T-cell (primary cell): ENCODE data around the gene LYST. TPM values are rescaled to one million over a fixed set of nuclear protein-coding genes. Genes with fewer than 3 reads are reported as not detected.

Experiments
- ATAC-seq, 4 experiments: fragments of 200-7000 bp in 3 of 4; fragments of 150-1000 bp in 1 of 4; cut with Tn5 transposase; replicated peaks in 1 of 4; 1 replicate in 3 of 4; 2 replicates in 1 of 4; pipeline ENCODE4 v1.10.0; 2021; ENCODE audit warnings: moderate library complexity in 3 of 4, mild to moderate bottlenecking in 2 of 4, moderate number of reproducible peaks in 1 of 4
- CTCF ChIA-PET, 2 donors: fragments of 300-600 bp; sonication (Branson Sonifier 250); formaldehyde crosslinking; loops; one replicate each; lab custom pipeline; 2022; ENCODE audit warnings: antibody characterized with exemption in 2 of 2; lab: Charles Lee
- POLR2A ChIA-PET, 2 donors: fragments of 300-600 bp; sonication (Branson Sonifier 250); formaldehyde crosslinking; loops; one replicate each; lab custom pipeline; 2022; ENCODE audit warnings: antibody characterized with exemption in 2 of 2; lab: Charles Lee
- DNase-seq, 35 experiments: peaks; one replicate each; pipeline versions ENCODE4 v3.0.0 to v3.0.0-alpha.2; 2013 to 2023
- H3K27ac ChIP-seq: one replicate; pipeline ENCODE4 v1.5.1; 2013; ENCODE audit warnings: low read length
- H3K27me3 ChIP-seq, 2 experiments: replicated peaks in 1 of 2; 1 replicate in 1 of 2; 2 replicates in 1 of 2; pipeline versions ENCODE4 v1.6.1 to v1.7.0; 2013; ENCODE audit warnings: low read length in 1 of 2, mixed read lengths in 1 of 2; ENCODE audit not compliant: control insufficient read depth in 2 of 2, insufficient read depth in 2 of 2; ENCODE audit errors: extremely low read depth in 1 of 2
- H3K36me3 ChIP-seq, 2 donors: 1 replicate in 1 of 2; 2 replicates in 1 of 2; pipeline versions ENCODE4 v1.6.1 to v1.7.0; 2013; ENCODE audit warnings: low read length in 1 of 2; ENCODE audit not compliant: control insufficient read depth in 2 of 2, insufficient read depth in 1 of 2; ENCODE audit errors: extremely low read depth in 1 of 2
- H3K4me1 ChIP-seq, 2 experiments: 1 replicate in 1 of 2; 2 replicates in 1 of 2; pipeline versions ENCODE4 v1.6.1 to v1.7.0; 2013; ENCODE audit warnings: low read length in 2 of 2, mixed read lengths in 1 of 2; ENCODE audit not compliant: insufficient read depth in 2 of 2, control insufficient read depth in 1 of 2; ENCODE audit errors: extremely low read depth in 1 of 2
- H3K4me3 ChIP-seq, 2 donors: 1 replicate in 1 of 2; 2 replicates in 1 of 2; pipeline versions ENCODE4 v1.5.1 to v1.7.0; 2013; ENCODE audit warnings: mild to moderate bottlenecking in 2 of 2, low read length in 1 of 2, moderate library complexity in 1 of 2; ENCODE audit not compliant: control insufficient read depth in 1 of 2; ENCODE audit errors: extremely low read depth in 1 of 2
- H3K9me3 ChIP-seq: 2 replicates; pipeline ENCODE4 v1.7.0; 2013
- H3K27ac Mint-ChIP-seq, 2 donors: one replicate each; pipeline ENCODE4 v1.8.0; 2020 to 2021; ENCODE audit warnings: mild to moderate bottlenecking in 2 of 2, mixed read lengths in 2 of 2
- H3K27me3 Mint-ChIP-seq, 2 donors: one replicate each; pipeline ENCODE4 v1.8.0; 2021 to 2022; ENCODE audit warnings: mixed read lengths in 2 of 2
- H3K36me3 Mint-ChIP-seq: one replicate; pipeline ENCODE4 v1.8.0; 2021; ENCODE audit warnings: mixed read lengths
- H3K4me1 Mint-ChIP-seq, 3 donors: one replicate each; pipeline ENCODE4 v1.8.0; 2020 to 2022; ENCODE audit warnings: mixed read lengths in 3 of 3, mild to moderate bottlenecking in 1 of 3
- H3K4me3 Mint-ChIP-seq, 3 donors: one replicate each; pipeline ENCODE4 v1.8.0; 2020 to 2022; ENCODE audit warnings: mild to moderate bottlenecking in 3 of 3, mixed read lengths in 3 of 3, moderate library complexity in 3 of 3
- H3K9me3 Mint-ChIP-seq, 3 donors: one replicate each; pipeline ENCODE4 v1.8.0; 2020 to 2022; ENCODE audit warnings: mixed read lengths in 3 of 3
- WGBS: methylation state at CpG from one replicate; pipeline ENCODE4 v1.1.5; 2013; ENCODE audit warnings: missing lambda C conversion rate; ENCODE audit not compliant: insufficient coverage; 5-methylcytosine and 5-hydroxymethylcytosine counted together
- total RNA-seq, 35 experiments: library from RNA in 6 of 35; stranded (reverse) in 6 of 35; fragments of 120-200 nt in 1 of 35; gene quantifications; one replicate each; pipeline versions ENCODE4 v1.2.1 to v1.2.4 and lab custom pipeline; 2013 to 2026

The LYST gene
- total RNA-seq, 5 donors from 2014 or later (not counting 1 experiment from before 2014, with no cell fraction given) = 19.7 to 37.9 (median 29.1) TPM

DNA sequence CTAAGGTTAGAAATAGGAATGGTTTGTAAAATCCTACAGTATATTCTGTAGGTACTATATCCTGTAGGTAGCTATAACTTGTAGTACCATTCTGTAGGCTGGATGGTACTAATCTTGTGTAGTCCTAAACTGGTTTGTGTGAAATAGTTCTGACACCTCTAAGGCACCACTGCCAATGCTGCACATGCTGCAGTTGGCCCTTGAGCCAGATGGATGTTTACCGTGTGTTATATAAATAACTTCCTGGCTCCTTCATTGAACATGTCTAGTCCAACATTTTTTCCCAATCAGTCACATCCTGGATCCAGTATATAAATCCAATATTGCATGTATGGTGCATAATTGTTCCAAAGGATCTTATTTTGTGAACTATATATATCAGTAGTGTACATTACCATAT lies 127.6 kb downstream of the LYST start:
- Mint-ChIP-seq H3K27me3 (no peaks in the 10 kb centered on the region), H3K36me3 (peaks cover 54% of the 10 kb centered on the region), H3K4me1 (peaks cover 0 to 4% (median 0%) of the 10 kb centered on the region in 3 donors), H3K9me3 (no peaks in the 10 kb centered on the region), H3K27ac (no peak overlapping the region), H3K4me3 (no peak overlapping the region)
- H3K9me3 ChIP-seq = no peaks in the 10 kb centered on the region
- WGBS = no CpG with 5 or more reads among the region's 1 CpG
- no peak overlapping the region for H3K27ac ChIP-seq
- DNase-seq (no peak), ATAC-seq (no peak)
- H3K27me3 ChIP-seq = no peaks in the 10 kb centered on the region
- H3K4me3 ChIP-seq = no peak overlapping the region
- ChIA-PET POLR2A (no interaction called here), CTCF (interaction anchor here in 1 of 2 donors (0.8 kb wide), 1 partner anchor 225 kb away, joined by 3 read pairs; no protein-coding TSS in a partner anchor)
- H3K4me1 ChIP-seq = no peaks in the 10 kb centered on the region
- H3K36me3 ChIP-seq = peaks cover 0 to 32% of the 10 kb centered on the region in 2 donors

GRCh38 chr1:235737751-235738150 lies 129.0 kb downstream of the LYST start:
- peaks cover 50% of the 10 kb centered on the region for H3K36me3 Mint-ChIP-seq
- H3K4me1 Mint-ChIP-seq = peaks cover 0 to 5% (median 0%) of the 10 kb centered on the region in 3 donors
- no peaks in the 10 kb centered on the region for H3K27me3 Mint-ChIP-seq
- Histone ChIP-seq H3K4me3 (no peak overlapping the region), H3K4me1 (no peaks in the 10 kb centered on the region), H3K27ac (no peak overlapping the region), H3K9me3 (no peaks in the 10 kb centered on the region), H3K36me3 (peaks cover 0 to 24% of the 10 kb centered on the region in 2 donors), H3K27me3 (no peaks in the 10 kb centered on the region)
- CTCF ChIA-PET = no interaction called here
- no peaks in the 10 kb centered on the region for H3K9me3 Mint-ChIP-seq
- POLR2A ChIA-PET = no interaction called here
- H3K27ac Mint-ChIP-seq = no peak overlapping the region
- DNase-seq (no peak), ATAC-seq (no peak)
- no CpG with 5 or more reads among the region's 13 CpGs for WGBS
- no peak overlapping the region for H3K4me3 Mint-ChIP-seq

- POLR2A ChIA-PET = no interaction called here
Measured at GRCh38 chr1:235736263-235736662, 130.4 kb downstream of the LYST start.

DNA sequence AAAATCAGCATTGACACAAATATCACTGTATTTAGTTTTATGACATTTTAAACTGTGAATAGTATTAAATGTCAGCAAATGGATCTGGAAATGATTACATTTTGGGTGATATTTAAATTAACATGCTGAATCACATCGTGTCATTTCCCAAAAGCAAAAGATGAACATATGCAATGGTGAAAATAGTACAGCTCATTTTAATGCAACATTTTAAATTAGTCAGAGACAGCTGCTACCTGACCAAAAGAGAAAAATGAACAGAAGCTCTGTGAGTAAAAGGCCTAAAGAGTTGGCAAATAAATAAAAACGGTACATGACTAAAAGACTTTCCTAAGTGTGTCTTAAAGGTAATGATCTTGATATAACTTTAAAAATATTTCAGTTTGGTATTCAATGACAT lies 131.1 kb downstream of the LYST start:
- Mint-ChIP-seq H3K27me3 (no peaks in the 10 kb centered on the region), H3K36me3 (peaks cover 44% of the 10 kb centered on the region), H3K27ac (no peak overlapping the region), H3K4me1 (peaks cover 0 to 5% (median 0%) of the 10 kb centered on the region in 3 donors), H3K9me3 (no peaks in the 10 kb centered on the region), H3K4me3 (no peak overlapping the region)
- Histone ChIP-seq H3K36me3 (peaks cover 0 to 21% of the 10 kb centered on the region in 2 donors), H3K27me3 (no peaks in the 10 kb centered on the region), H3K4me1 (no peaks in the 10 kb centered on the region), H3K4me3 (no peak overlapping the region), H3K9me3 (no peaks in the 10 kb centered on the region), H3K27ac (no peak overlapping the region)
- POLR2A ChIA-PET = no interaction called here
- ATAC-seq (no peak), DNase-seq (no peak)
- WGBS = no CpG with 5 or more reads among the region's 2 CpGs
- CTCF ChIA-PET = no interaction called here

More at GRCh38 chr1:235736263-235736662, 130.4 kb downstream of the LYST start:
- Mint-ChIP-seq H3K27me3 (no peaks in the 10 kb centered on the region), H3K36me3 (peaks cover 42% of the 10 kb centered on the region), H3K4me3 (no peak overlapping the region), H3K4me1 (peaks cover 0 to 5% (median 0%) of the 10 kb centered on the region in 3 donors), H3K27ac (no peak overlapping the region), H3K9me3 (no peaks in the 10 kb centered on the region)
- CTCF ChIA-PET = no interaction called here
- no peak overlapping the region for H3K27ac ChIP-seq
- H3K4me1 ChIP-seq = no peaks in the 10 kb centered on the region
- DNase-seq (no peak), ATAC-seq (no peak)
- no peaks in the 10 kb centered on the region for H3K27me3 ChIP-seq
- H3K9me3 ChIP-seq = no peaks in the 10 kb centered on the region
- H3K36me3 ChIP-seq = peaks cover 0 to 19% of the 10 kb centered on the region in 2 donors
- no peak overlapping the region for H3K4me3 ChIP-seq

GRCh38 chr1:235734335-235734734 lies 132.4 kb downstream of the LYST start:
- ATAC-seq = peak in 3 of 4 experiments; percentile 48 to 68 (median 62)
- Mint-ChIP-seq H3K27ac (no peak overlapping the region), H3K4me1 (peaks cover 0 to 5% (median 0%) of the 10 kb centered on the region in 3 donors), H3K4me3 (no peak overlapping the region), H3K9me3 (no peaks in the 10 kb centered on the region), H3K27me3 (no peaks in the 10 kb centered on the region), H3K36me3 (peaks cover 38% of the 10 kb centered on the region)
- Histone ChIP-seq H3K4me3 (no peak overlapping the region), H3K4me1 (no peaks in the 10 kb centered on the region), H3K27ac (no peak overlapping the region), H3K9me3 (no peaks in the 10 kb centered on the region), H3K27me3 (no peaks in the 10 kb centered on the region), H3K36me3 (peaks cover 0 to 29% of the 10 kb centered on the region in 2 donors)
- peak in 1 of 35 experiments; percentile 17 for DNase-seq
- CTCF ChIA-PET = no interaction called here
- POLR2A ChIA-PET = no interaction called here

GRCh38 chr1:235730007-235730406 lies 136.7 kb downstream of the LYST start:
- H3K4me1 Mint-ChIP-seq = peaks cover 0 to 3% (median 0%) of the 10 kb centered on the region in 3 donors
- CTCF ChIA-PET = interaction anchor here in 1 of 2 donors (1.4 kb wide), 1 partner anchor 242 kb away, joined by 4 read pairs; no protein-coding TSS in a partner anchor
- Histone ChIP-seq H3K9me3 (no peaks in the 10 kb centered on the region), H3K4me1 (no peaks in the 10 kb centered on the region), H3K27ac (no peak overlapping the region), H3K27me3 (no peaks in the 10 kb centered on the region), H3K4me3 (no peak overlapping the region), H3K36me3 (peaks cover 0 to 31% of the 10 kb centered on the region in 2 donors)
- no peaks in the 10 kb centered on the region for H3K27me3 Mint-ChIP-seq
- H3K27ac Mint-ChIP-seq = no peak overlapping the region
- ATAC-seq (no peak), DNase-seq (no peak)
- no peak overlapping the region for H3K4me3 Mint-ChIP-seq
- no peaks in the 10 kb centered on the region for H3K9me3 Mint-ChIP-seq
- POLR2A ChIA-PET = no interaction called here
- H3K36me3 Mint-ChIP-seq = peaks cover 12% of the 10 kb centered on the region
- no CpG with 5 or more reads among the region's 1 CpG for WGBS

DNA sequence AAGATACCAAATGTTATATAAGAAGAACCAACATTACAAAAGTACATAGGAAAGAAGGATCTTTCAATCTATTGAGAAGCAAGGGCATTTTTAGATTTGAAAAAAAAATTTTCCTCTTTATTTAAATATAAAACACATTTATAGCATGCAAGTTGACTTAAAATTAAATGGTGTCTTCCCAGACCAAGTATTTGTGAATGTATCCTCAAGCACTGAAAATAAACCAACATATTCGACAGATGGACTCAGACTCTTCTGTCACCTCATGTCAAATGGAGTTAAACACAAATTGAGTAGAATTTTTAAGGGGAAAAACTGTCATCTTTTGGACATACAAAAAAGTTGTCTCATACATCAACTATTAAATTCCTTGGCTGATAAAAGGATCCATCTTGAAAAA lies 140.1 kb downstream of the LYST start:
- ATAC-seq = no peak
- CTCF ChIA-PET = no interaction called here
- no peaks in the 10 kb centered on the region for H3K27me3 ChIP-seq
- no peak overlapping the region for H3K4me3 ChIP-seq
- no peak overlapping the region for H3K4me3 Mint-ChIP-seq
- H3K27ac Mint-ChIP-seq = no peak overlapping the region
- H3K9me3 ChIP-seq = no peaks in the 10 kb centered on the region
- no peaks in the 10 kb centered on the region for H3K4me1 ChIP-seq
- H3K27me3 Mint-ChIP-seq = no peaks in the 10 kb centered on the region
- no CpG with 5 or more reads among the region's 1 CpG for WGBS
- H3K36me3 Mint-ChIP-seq = peaks cover 16% of the 10 kb centered on the region
- H3K27ac ChIP-seq = no peak overlapping the region
- POLR2A ChIA-PET = no interaction called here
- no peak for DNase-seq
- H3K36me3 ChIP-seq = peaks cover 0 to 54% of the 10 kb centered on the region in 2 donors
- no peaks in the 10 kb centered on the region for H3K4me1 Mint-ChIP-seq
- no peaks in the 10 kb centered on the region for H3K9me3 Mint-ChIP-seq
